ENCODE data around the gene VAC14.

DNA sequence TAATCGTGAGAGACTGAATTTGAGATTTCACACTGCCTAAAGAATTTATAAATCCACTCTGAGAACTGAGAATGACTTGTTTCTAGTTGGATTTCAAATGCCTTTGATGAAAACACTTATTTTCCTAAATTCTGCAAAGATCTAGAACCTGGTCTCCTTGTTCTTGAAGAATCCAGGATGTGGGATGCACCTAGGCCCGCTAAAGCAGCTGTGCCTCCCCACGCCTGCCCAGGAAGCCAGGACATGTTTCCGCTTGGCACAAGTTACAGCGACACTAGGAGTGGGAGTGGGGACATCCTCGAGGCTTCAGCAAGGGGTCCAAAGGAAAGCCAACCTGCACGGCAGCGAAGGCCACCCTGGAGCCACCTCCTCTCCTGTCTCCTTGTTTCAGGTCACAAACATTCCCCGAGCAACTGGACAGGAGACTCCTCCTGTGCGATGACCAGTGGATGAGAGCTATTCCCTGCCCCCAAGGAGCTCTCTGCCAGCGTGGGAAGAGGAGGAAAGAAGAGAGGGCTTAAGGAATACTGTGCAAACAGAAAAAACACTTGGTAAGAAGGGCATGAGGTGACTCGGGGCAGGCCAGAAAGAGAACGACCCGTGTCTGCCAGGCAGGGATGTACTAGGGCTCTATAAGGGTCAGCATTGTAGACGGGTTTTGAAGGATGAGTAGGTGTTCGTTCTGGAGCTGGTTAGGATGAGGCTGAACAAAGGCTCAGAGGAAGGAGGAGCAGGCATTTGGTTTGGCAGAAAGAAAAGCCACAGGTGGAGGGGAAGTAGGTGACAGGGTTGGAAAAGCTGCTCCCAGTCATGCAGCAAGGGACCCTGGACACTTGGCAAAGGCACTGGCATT lies 11.1 kb downstream of the VAC14 start:
- no peak for TF ChIP-seq POLR2AphosphoS5 (IDR thresholded peaks at IDR 0.05; ENCODE audit: borderline replicate concordance, low read depth, low read length)
- TF ChIP-seq EZH2 (IDR thresholded peaks at IDR 0.05): no peak
